GM19468 (cell line): ENCODE results near the gene MRFAP1.
A peak's percentile ranks its signal among the peaks of the same experiment; 100 is the strongest.

Experiments used
- ATAC-seq: cut with Tn5 transposase; IDR thresholded peaks from one replicate; pipeline ENCODE4 v1.9.1; 2021; ENCODE audit warnings: mild to moderate bottlenecking, moderate library complexity, moderate number of reproducible peaks; ENCODE audit not compliant: unreplicated experiment; ENCODE audit errors: extremely low read depth

Gene MRFAP1

DNA sequence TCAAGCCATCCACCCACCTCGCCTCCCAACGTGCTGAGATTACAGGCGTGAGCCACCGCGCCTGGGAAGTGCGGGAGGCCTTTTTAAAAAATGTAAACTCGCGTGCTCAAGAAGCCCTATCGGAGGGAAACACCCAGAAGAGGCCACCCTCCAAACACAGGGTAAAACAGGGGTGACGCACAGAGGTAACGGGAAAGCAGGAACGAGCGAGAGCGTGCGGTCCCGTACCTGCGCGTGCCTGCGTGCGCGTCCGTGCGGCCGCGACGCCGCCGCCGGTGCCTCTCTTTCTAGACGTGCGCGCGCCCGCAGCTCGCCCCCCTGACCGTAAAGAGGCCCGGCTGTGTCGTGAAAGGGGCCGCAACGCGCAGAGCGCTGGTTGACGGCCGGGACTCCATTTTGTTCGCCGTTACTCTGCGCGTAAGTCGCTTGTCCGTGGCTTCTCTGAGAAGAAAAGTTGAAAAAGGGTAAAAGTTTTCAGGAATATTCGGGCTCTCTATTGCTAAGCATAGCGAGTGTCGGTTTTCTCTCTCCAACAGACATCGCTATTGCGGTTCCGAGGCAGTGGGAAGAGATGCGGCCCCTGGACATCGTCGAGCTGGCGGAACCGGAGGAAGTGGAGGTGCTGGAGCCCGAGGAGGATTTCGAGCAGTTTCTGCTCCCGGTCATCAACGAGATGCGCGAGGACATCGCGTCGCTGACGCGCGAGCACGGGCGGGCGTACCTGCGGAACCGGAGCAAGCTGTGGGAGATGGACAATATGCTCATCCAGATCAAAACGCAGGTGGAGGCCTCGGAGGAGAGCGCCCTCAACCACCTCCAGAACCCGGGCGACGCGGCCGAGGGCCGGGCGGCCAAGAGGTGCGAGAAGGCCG lies at the start of gene MRFAP1:
TSS of gene MRFAP1 (plus strand) at position 394 of the 872 bp plus-strand sequence. CDS start at position 572, 178 bp downstream.
- ATAC-seq, result peak; percentile 58

GRCh38 chr4:6591313-6591712 lies 49.2 kb upstream of the MRFAP1 start:
- peak; percentile 72 for ATAC-seq

DNA sequence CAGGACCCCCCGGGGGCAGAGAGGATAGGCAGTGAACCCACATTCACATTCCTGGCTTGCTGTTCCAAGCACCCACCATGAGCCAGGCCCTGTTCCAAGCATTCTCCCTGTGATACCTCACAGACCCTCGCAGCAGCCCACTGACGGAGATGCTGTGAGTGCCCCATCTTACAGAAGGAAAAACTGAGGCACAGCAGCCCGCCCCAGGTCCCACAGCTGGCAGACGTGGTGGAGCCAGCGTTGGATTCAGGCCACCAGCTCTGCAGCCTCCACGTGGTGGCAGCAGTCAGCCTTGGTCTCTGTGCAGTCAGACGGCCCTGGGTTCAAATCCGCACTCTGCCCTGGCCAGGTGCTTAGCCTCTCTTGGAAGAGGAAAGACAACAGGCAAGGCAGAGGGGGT lies 48.7 kb upstream of the MRFAP1 start:
- ATAC-seq, result no peak

GRCh38 chr4:6592804-6593563 lies 47.5 kb upstream of the MRFAP1 start:
- ATAC-seq, result no peak

GRCh38 chr4:6594341-6594740 lies 46.1 kb upstream of the MRFAP1 start:
- no peak for ATAC-seq

GRCh38 chr4:6594826-6595355 lies 45.6 kb upstream of the MRFAP1 start:
- no peak for ATAC-seq

GRCh38 chr4:6595897-6596537 lies 44.5 kb upstream of the MRFAP1 start:
- no peak for ATAC-seq

DNA sequence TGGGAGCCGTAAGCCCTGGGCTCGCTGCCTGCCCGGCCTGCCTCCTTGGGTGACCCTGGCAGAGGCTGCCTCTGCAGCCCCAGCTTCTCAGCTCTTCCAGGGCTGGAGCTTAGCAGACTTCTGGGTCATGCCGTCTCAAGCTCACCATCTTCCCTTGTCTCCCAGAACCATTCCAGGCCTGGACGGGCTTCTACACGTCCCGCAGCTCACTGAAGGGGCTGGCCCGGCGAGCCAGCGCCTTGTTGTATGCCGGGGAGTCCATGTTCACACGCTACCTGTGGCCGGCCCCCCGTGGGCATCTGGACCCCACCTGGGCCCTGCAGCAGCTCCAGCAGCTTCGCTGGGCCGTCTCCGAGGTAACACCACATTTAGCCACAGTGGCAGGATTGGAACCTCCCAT lies 43.5 kb upstream of the MRFAP1 start:
- no peak for ATAC-seq

- no peak for ATAC-seq
Measured at GRCh38 chr4:6598127-6598526, 42.4 kb upstream of the MRFAP1 start.

- ATAC-seq, result no peak
Measured at GRCh38 chr4:6598641-6599040, 41.8 kb upstream of the MRFAP1 start.

DNA sequence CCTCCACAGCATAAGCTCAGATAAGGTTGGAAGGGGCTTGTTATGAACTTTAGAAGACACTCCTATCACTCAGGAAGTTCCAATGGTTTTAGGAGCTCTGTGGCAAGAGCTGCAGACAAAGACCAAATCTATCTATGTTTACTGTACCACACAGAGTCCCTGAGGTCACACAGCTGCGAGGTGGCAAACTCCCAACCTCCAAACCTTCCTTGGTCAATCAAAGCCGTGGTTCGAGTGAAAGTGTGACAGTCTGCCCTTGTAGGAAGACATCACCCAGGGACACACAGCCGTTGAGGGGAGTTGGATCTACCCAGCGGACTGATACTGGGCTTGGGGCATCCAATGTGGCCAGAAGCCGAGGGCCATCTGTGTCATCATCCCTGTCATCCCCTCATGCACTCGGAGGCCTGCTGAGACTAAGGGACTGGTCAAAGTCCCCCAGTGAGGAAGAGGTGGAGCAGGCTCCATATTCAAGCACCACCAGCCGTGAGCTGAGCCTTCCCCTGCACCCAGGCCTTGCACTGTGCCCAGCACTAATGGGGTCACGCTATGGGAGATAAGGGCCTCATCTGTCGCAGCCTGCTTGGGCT lies 38.7 kb upstream of the MRFAP1 start:
- no peak for ATAC-seq

GRCh38 chr4:6602289-6602688 lies 38.2 kb upstream of the MRFAP1 start:
- ATAC-seq, result no peak

DNA sequence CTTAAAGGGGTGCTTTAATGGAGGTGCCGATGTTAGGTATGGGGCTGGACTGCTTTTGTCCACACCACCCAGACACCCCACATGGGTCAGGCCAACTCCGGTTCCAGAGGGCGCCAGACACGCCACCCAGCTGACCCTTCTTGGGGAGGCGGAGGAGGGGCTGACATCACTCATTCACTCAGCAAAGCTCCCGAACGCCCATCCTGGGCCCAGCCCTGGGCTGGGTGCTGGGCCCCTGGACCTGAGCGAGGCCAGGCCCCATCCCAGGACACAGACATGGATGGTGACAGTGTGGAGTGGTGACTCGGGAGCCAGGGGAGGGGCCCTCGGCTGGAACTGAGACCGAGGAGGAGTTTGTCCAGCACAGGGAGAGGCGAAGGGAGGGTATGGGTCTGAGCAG lies 37.4 kb upstream of the MRFAP1 start:
- no peak for ATAC-seq

- ATAC-seq, result no peak
Measured at GRCh38 chr4:6605114-6605513, 35.4 kb upstream of the MRFAP1 start.

GRCh38 chr4:6605605-6606004 lies 34.9 kb upstream of the MRFAP1 start:
- ATAC-seq, result no peak

DNA sequence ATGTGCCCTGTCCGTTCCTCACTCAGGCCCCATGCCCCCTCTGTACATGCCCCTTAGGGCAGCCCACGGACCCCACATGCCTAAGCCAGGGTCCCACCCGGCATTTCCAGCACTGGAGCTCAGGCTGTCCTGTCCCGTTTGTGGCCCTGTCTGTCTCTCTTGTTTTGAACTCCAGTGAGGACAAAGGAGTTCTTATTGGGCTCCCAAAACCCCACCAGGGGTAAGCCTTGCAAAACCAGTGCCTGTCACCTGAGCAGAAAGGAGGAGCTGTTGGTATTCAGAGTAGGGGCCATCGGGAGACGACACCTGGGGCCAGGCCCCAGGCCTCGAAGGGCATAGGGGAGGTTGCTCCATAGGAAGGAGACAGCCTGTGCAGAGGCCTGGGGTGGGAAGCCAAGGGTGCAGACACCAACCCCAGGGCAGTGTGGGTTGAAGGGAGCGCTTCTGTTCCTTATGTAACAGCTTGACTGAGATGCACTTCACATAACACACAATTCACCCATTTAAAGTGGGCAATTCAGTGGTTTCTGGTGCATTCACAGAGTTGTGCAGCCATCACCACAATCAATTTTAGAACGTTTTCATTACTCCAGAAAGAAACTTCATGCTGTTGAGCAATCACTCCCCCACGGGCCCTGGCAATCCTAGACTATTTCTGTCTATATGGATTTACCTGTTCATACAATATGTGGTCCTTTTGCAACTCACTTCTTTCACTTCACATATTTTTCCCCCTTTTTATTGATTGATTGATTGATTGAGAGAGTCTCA lies 33.8 kb upstream of the MRFAP1 start:
- ATAC-seq, result peak; percentile 26

DNA sequence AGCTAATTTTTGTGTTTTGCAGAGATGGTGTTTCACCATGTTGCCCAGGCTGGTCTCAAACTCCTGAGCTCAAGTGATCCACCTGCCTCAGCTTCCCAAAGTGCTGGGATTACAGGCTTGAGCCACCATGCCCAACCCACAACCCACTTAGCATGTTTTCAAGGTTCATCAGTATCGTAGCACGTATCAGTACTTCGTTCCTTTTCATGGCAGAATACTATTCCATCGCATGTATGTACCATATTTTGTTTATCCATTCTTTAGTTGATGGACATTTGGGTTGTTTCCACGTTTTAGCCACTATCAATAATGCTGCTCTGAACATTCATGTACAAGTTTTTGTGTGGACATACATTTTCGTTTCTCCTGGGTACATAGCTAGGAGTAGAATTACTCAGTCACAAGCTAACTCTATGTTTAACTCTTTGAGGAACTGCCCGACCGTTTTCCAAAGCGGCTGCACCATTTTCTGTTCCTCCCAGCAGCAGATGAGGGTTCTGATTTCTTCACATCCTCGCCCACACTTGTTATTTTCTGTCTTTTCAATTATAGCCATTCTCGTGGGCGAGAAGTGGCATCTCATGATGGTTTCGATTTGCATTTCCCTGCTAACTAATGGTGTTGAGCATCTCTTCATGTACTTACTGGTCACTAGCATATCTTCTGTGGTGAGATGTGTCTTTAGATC lies 33.0 kb upstream of the MRFAP1 start:
- no peak for ATAC-seq

DNA sequence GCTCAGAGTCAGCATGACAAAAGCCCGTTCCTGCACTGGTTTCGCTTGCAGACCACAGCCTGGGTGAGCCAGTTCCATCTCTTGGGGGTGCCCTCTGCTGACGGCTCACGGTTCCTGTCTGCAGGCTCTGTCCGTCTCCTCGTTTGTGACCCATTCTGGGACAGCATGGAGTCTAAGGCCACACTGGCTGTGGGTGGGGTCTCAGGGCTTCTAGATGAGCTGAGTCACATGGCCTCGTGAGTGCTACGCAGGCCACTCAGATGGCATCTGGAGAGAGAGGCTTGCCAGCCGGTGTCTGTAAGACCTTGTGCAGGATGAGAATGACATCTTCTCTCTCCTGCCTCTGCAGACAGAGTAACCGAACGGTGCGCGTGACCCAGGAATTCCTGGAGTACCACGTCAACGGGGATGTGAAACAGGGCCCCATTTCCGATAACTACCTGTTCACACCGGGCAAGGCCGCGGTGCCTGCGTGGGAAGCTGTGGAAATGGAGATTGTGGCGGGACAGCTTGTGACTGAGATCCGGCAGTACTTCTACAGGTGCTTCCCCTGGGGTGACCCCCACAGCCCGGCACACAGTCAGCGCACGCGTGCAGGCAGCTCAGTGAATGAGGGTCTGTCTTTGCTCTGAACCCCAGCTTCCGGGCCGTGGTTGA lies 31.6 kb upstream of the MRFAP1 start:
- ATAC-seq, result no peak
